Subcutaneous adipose tissue (tissue), 4 donors: Measurements from ENCODE around the gene PKLR. TPM values are rescaled to one million over a fixed set of nuclear protein-coding genes. Genes with fewer than 3 reads are reported as not detected.

ENCODE experiments used
- CTCF ChIP-seq: fragments of 450-650 bp; IDR thresholded peaks from one replicate; pipeline ENCODE4 v1.5.1; 2016; ENCODE audit warnings: low read depth, mild to moderate bottlenecking, control low read depth, antibody characterized with exemption, moderate library complexity
- total RNA-seq, 4 donors: library from RNA; depleted of rRNA; stranded (reverse); fragments of >200 nt; gene quantifications; one replicate each; pipeline ENCODE4 v1.1.0, GENCODE V29; 2016

The PKLR gene
- total RNA-seq, 4 donors from 2014 or later, result not detected

GRCh38 chr1:155300024-155300423 lies 1.2 kb downstream of the PKLR start:
- no peak for TF ChIP-seq CTCF

GRCh38 chr1:155297384-155297783 lies 3.9 kb downstream of the PKLR start:
- TF ChIP-seq CTCF, result no peak

- TF ChIP-seq CTCF, result no peak
Observed at GRCh38 chr1:155296661-155297060, 4.6 kb downstream of the PKLR start.

GRCh38 chr1:155295942-155296267 lies 5.3 kb downstream of the PKLR start:
- no peak for TF ChIP-seq CTCF

- no peak for TF ChIP-seq CTCF
Observed at GRCh38 chr1:155295183-155295941, 5.9 kb downstream of the PKLR start.

GRCh38 chr1:155294520-155295182 lies 6.6 kb downstream of the PKLR start:
- no peak for TF ChIP-seq CTCF

GRCh38 chr1:155293086-155293749 lies 8.0 kb downstream of the PKLR start:
- no peak for TF ChIP-seq CTCF
